Fibroblast of skin of back (primary cell): ENCODE measurements around the gene ACAT2.
A peak's percentile ranks its signal among the peaks of the same experiment; 100 is the strongest.
"Not testable (repeated sequence)": the region's sequence is repeated elsewhere in the genome, so short reads cannot be mapped to it uniquely, and the experiment has no call there.

Source experiments
- DNase-seq: peaks from one replicate; pipeline ENCODE4 v3.0.0-alpha.2; 2013

Gene ACAT2

GRCh38 chr6:159732550-159732949 lies 29.3 kb upstream of the ACAT2 start:
- DNase-seq = not testable (repeated sequence)

- DNase-seq = not testable (repeated sequence)
Measured at GRCh38 chr6:159733395-159733794, 28.4 kb upstream of the ACAT2 start.

GRCh38 chr6:159736908-159737307 lies 24.9 kb upstream of the ACAT2 start:
- no peak for DNase-seq

- DNase-seq = no peak
Measured at GRCh38 chr6:159739341-159739740, 22.5 kb upstream of the ACAT2 start.

GRCh38 chr6:159742165-159742564 lies 19.7 kb upstream of the ACAT2 start:
- DNase-seq = no peak

GRCh38 chr6:159745081-159745480 lies 16.8 kb upstream of the ACAT2 start:
- DNase-seq = no peak

- DNase-seq = no peak
Measured at GRCh38 chr6:159746759-159747158, 15.1 kb upstream of the ACAT2 start.

- not testable (repeated sequence) for DNase-seq
Measured at GRCh38 chr6:159748127-159748526, 13.7 kb upstream of the ACAT2 start.

GRCh38 chr6:159751448-159751847 lies 10.4 kb upstream of the ACAT2 start:
- no peak for DNase-seq

GRCh38 chr6:159753081-159753872 lies 8.6 kb upstream of the ACAT2 start:
- no peak for DNase-seq

GRCh38 chr6:159754401-159754800 lies 7.4 kb upstream of the ACAT2 start:
- DNase-seq = no peak

GRCh38 chr6:159754959-159755914 lies 6.6 kb upstream of the ACAT2 start:
- DNase-seq = no peak

- DNase-seq = no peak
Measured at GRCh38 chr6:159756508-159756907, 5.3 kb upstream of the ACAT2 start.

GRCh38 chr6:159758031-159759001 lies 3.5 kb upstream of the ACAT2 start:
- peak; percentile 80 for DNase-seq

- DNase-seq = no peak
Measured at GRCh38 chr6:159759645-159760044, 2.2 kb upstream of the ACAT2 start.

- DNase-seq = peak; percentile 95
Measured at GRCh38 chr6:159760602-159761057, 1.2 kb upstream of the ACAT2 start.

GRCh38 chr6:159761129-159761872 lies 544 bp upstream of the ACAT2 start:
- DNase-seq = peak; percentile 14

- no peak for DNase-seq
Measured at GRCh38 chr6:159762681-159763293, 942 bp downstream of the ACAT2 start.

- DNase-seq = no peak
Measured at GRCh38 chr6:159766906-159767305, 5.1 kb downstream of the ACAT2 start.

GRCh38 chr6:159769470-159769869 lies 7.6 kb downstream of the ACAT2 start:
- no peak for DNase-seq

- DNase-seq = no peak
Measured at GRCh38 chr6:159772196-159772595, 10.4 kb downstream of the ACAT2 start.
